DMS53 (cell line): ENCODE data around the gene MUC4.

Experiments
- DNase-seq: peaks from one replicate; lab custom pipeline; 2025; lab: John Stamatoyannopoulos, UW

The MUC4 gene

GRCh38 chr3:195698325-195698646, 113.4 kb downstream of the MUC4 start:
- DNase-seq: no peak

GRCh38 chr3:195697582-195698324, 114.0 kb downstream of the MUC4 start:
- DNase-seq: no peak
